OCI-LY3 (cell line): ENCODE data around the gene CANX.

Experiments used
- H2AFZ ChIP-seq: fragments of 200-600, 300-600 bp; shearing (Covaris generic); 2 replicates; pipeline ENCODE4 v1.6.0; 2014; ENCODE audit warnings: antibody characterized with exemption, low read depth, low read length
- H3K27ac ChIP-seq: fragments of 200-600, 300-600 bp; sonication (generic); 2 replicates; pipeline ENCODE4 v1.5.1; 2014; ENCODE audit warnings: mild to moderate bottlenecking, low read length, moderate library complexity, mixed read lengths
- H3K27me3 ChIP-seq: fragments of 200-600, 300-600 bp; sonication (generic); 2 replicates; pipeline ENCODE4 v1.6.1; 2014; ENCODE audit warnings: low read depth, low read length, mixed read lengths
- H3K36me3 ChIP-seq: fragments of 200-600, 300-600 bp; sonication (generic); replicated peaks from 2 replicates; pipeline ENCODE3; 2014; ENCODE audit warnings: low read depth, low read length, mixed read lengths
- H3K4me1 ChIP-seq: fragments of 300-600, 200-600 bp; sonication (generic); 2 replicates; pipeline ENCODE4 v1.6.1; 2014; ENCODE audit warnings: low read length, mixed read lengths
- H3K4me2 ChIP-seq: fragments of 200-600, 300-600 bp; sonication (generic); 2 replicates; pipeline ENCODE4 v1.6.1; 2014; ENCODE audit warnings: low read length, mixed read lengths
- H3K4me3 ChIP-seq: fragments of 300-600, 200-600 bp; sonication (generic); 2 replicates; pipeline ENCODE4 v1.5.1; 2014; ENCODE audit warnings: antibody characterized with exemption, mild to moderate bottlenecking, low read length, moderate library complexity
- H3K79me2 ChIP-seq: fragments of 300-600, 200-600 bp; shearing (Covaris generic); 2 replicates; pipeline ENCODE4 v1.6.1; 2014; ENCODE audit warnings: mild to moderate bottlenecking, low read length, mixed read lengths
- H3K9ac ChIP-seq: fragments of 300-600, 200-600 bp; shearing (Covaris generic); 2 replicates; pipeline ENCODE4 v1.6.0; 2014; ENCODE audit warnings: mild to moderate bottlenecking, low read length, moderate library complexity
- H3K9me3 ChIP-seq: fragments of 200-600, 300-600 bp; shearing (Covaris generic); 2 replicates; pipeline ENCODE4 v1.6.1; 2014; ENCODE audit warnings: low read length, mixed read lengths; ENCODE audit not compliant: insufficient read depth
- H4K20me1 ChIP-seq: fragments of 200-600, 300-600 bp; sonication (generic); 2 replicates; pipeline ENCODE4 v1.6.1; 2016; ENCODE audit warnings: low read length, mixed read lengths; ENCODE audit not compliant: insufficient read depth
- EZH2phosphoT487 ChIP-seq: fragments of 200-600 bp; shearing (Covaris generic); IDR thresholded peaks from 2 replicates; pipeline ENCODE4 v1.6.1; 2018; ENCODE audit warnings: antibody characterized with exemption, mixed run types, low read depth
- TF ChIP-seq, protein P1 (sequence below): fragments of 200-600, 300-600 bp; sonication (generic); IDR thresholded peaks from 2 replicates; pipeline ENCODE4 v1.5.1; 2014; ENCODE audit warnings: antibody characterized with exemption, low read length, low read depth

The CANX gene

DNA sequence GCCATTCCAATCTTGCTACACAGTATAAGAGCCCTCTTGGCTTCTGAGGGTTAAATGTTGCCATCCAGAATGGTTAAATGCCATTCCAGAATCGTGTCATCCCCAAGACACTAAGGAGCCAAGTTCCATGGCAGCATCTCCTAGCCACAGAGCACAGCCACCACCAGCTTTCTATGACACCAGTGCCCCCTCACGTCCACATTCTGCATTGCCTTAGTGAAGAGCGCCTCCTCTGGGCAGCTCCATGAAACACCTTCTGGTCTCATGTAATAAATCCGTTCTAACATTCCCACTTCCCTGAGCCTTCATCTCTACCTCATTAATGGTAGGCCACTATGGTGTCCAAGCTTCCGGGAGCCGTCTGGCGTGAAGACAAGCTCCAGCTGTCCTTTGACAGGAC is 30.4 kb upstream of the CANX start:
- Histone ChIP-seq H3K79me2 (no peaks in the 10 kb centered on the region), H3K4me3 (no peak overlapping the region), H3K36me3 (no peaks in the 10 kb centered on the region), H2AFZ (no peak overlapping the region), H3K27me3 (peaks cover 6% of the 10 kb centered on the region; the same call in 1 of the 2 replicates), H3K4me2 (no peak overlapping the region), H3K9ac (no peak overlapping the region), H3K4me1 (no peaks in the 10 kb centered on the region), H3K9me3 (no peaks in the 10 kb centered on the region), H4K20me1 (no peaks in the 10 kb centered on the region), H3K27ac (no peak overlapping the region)
- no peak for TF ChIP-seq EZH2phosphoT487
- TF ChIP-seq, protein P1, sequence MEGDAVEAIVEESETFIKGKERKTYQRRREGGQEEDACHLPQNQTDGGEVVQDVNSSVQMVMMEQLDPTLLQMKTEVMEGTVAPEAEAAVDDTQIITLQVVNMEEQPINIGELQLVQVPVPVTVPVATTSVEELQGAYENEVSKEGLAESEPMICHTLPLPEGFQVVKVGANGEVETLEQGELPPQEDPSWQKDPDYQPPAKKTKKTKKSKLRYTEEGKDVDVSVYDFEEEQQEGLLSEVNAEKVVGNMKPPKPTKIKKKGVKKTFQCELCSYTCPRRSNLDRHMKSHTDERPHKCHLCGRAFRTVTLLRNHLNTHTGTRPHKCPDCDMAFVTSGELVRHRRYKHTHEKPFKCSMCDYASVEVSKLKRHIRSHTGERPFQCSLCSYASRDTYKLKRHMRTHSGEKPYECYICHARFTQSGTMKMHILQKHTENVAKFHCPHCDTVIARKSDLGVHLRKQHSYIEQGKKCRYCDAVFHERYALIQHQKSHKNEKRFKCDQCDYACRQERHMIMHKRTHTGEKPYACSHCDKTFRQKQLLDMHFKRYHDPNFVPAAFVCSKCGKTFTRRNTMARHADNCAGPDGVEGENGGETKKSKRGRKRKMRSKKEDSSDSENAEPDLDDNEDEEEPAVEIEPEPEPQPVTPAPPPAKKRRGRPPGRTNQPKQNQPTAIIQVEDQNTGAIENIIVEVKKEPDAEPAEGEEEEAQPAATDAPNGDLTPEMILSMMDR, result peak; percentile 100

DNA sequence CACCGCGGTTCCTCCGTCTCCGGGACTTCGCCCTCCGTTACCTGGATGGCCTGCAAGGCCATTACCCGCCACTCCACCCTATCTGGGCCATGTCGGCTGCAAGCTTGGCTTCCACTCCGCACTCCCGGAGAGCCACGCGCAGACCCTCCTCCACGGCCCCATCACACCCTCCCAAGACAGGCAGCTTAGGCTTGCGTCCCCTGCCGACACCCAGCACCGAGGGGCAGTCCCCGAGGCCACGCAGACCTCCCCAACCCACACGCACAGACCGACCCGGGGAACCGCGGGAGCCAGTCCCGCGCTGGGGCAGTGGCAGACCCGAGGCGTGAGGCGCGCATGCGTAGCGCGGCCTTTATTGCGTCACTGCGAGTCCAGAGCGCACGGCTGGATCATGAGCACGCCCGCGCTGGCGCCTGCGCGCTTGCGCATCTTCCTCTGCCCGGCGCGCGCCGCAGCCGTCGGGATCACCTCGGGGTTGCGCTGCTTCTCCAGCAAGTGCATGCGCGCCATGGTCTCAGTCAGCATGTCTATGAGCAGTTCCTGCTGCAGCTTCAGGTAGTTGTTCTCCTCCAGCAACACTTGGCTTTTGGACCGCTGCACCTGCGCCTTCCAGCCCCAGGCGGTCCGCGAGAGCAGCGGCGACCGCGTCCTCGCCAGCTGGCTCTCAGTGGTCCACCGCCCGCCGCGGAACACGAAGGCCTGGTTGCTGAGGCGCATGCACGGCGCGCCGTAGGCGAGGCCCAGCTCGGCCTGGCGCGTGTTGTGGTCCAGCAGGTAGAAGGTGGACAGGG is 20.3 kb upstream of the CANX start:
- Histone ChIP-seq H3K4me3 (peak overlapping the region; percentile 97), H4K20me1 (no peaks in the 10 kb centered on the region), H3K4me2 (peak overlapping the region; percentile 86), H3K79me2 (peaks cover 27% of the 10 kb centered on the region), H2AFZ (peak overlapping the region; percentile 74), H3K27ac (peak overlapping the region; percentile 66), H3K4me1 (peaks cover 13% of the 10 kb centered on the region), H3K36me3 (peaks cover 6% of the 10 kb centered on the region), H3K9me3 (no peaks in the 10 kb centered on the region), H3K9ac (peak overlapping the region; percentile 99), H3K27me3 (no peaks in the 10 kb centered on the region)
- TF ChIP-seq, protein P1, result no peak
- no peak for TF ChIP-seq EZH2phosphoT487

DNA sequence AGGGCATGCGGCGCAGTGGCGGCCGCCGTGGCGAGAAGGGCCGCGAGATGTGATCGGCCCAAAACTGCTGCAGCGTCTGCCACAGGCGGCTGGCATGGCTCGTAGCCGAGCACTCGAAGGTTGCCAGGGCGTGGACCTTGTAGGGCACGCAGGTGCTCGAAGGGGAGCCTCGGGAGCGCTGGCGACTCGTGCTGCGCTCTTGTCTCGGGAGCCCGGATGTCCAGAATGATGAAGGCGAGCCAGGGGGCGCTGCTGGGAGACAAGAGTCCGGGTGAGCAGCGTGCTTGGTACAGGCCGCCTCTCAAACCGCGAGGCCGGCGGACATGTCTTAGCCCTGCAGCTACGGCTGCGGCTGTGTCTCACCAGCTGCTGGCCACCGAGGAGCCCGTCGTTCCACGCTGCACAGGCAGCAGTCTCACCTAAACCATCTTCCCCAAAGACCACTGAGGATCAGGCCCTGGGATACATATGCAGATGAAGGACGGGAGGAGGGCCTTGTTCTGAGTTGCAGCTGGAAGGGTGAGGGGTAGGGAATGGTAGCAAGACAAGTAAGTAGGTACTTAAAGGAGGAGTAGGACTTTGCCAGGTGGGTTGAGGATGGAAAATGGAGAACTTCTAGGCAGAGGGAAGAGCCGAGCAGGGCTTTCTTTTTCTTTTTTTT is 19.6 kb upstream of the CANX start:
- no peaks in the 10 kb centered on the region for H3K27me3 ChIP-seq
- peak overlapping the region; percentile 99; the same call in 1 of the 2 replicates for H3K9ac ChIP-seq
- TF ChIP-seq, protein P1, result no peak
- TF ChIP-seq EZH2phosphoT487, result no peak
- peak overlapping the region; percentile 97 for H3K4me3 ChIP-seq
- no peaks in the 10 kb centered on the region for H4K20me1 ChIP-seq
- no peaks in the 10 kb centered on the region for H3K9me3 ChIP-seq
- H3K36me3 ChIP-seq, result peaks cover 6% of the 10 kb centered on the region
- peak overlapping the region; percentile 86 for H3K4me2 ChIP-seq
- H3K4me1 ChIP-seq, result peaks cover 13% of the 10 kb centered on the region
- H3K27ac ChIP-seq, result no peak overlapping the region
- peaks cover 27% of the 10 kb centered on the region for H3K79me2 ChIP-seq
- H2AFZ ChIP-seq, result no peak overlapping the region; the same call in 1 of the 2 replicates
